ENCODE measurements around the gene QRSL1. TPM values are rescaled to one million over a fixed set of nuclear protein-coding genes. Genes with fewer than 3 reads are reported as not detected.
A peak's percentile ranks its signal among the peaks of the same experiment; 100 is the strongest.

QRSL1 gene
- total and polyA plus RNA-seq, 2 experiments from 2014 or later: 18.4 to 19.3 TPM

GRCh38 chr6:106662458-106662857 is 33.1 kb downstream of the QRSL1 start (continued):
- TF ChIP-seq, protein P1, sequence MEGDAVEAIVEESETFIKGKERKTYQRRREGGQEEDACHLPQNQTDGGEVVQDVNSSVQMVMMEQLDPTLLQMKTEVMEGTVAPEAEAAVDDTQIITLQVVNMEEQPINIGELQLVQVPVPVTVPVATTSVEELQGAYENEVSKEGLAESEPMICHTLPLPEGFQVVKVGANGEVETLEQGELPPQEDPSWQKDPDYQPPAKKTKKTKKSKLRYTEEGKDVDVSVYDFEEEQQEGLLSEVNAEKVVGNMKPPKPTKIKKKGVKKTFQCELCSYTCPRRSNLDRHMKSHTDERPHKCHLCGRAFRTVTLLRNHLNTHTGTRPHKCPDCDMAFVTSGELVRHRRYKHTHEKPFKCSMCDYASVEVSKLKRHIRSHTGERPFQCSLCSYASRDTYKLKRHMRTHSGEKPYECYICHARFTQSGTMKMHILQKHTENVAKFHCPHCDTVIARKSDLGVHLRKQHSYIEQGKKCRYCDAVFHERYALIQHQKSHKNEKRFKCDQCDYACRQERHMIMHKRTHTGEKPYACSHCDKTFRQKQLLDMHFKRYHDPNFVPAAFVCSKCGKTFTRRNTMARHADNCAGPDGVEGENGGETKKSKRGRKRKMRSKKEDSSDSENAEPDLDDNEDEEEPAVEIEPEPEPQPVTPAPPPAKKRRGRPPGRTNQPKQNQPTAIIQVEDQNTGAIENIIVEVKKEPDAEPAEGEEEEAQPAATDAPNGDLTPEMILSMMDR (conservative IDR thresholded peaks at IDR 0.05; ENCODE audit: low read depth in 2 of 2): no peak
- TF ChIP-seq NANOG (IDR thresholded peaks at IDR 0.05; ENCODE audit: borderline replicate concordance): no peak

GRCh38 chr6:106666282-106667021 is 37.1 kb downstream of the QRSL1 start:
- H3K27ac ChIP-seq (ENCODE audit: low read depth): peak overlapping the region; percentile 70; the same call in 1 of the 2 replicates
- peaks cover 28% of the 10 kb centered on the region for H3K4me1 Mint-ChIP-seq
- no peaks in the 10 kb centered on the region for H3K79me2 ChIP-seq (replicated peaks; ENCODE audit: insufficient read depth)
- ATAC-seq: peak; percentile 91
- H3K27me3 ChIP-seq (ENCODE audit: insufficient read depth): no peaks in the 10 kb centered on the region
- H3K4me2 ChIP-seq: peak overlapping the region; percentile 40; the same call in 1 of the 2 replicates
- H3K4me3 Mint-ChIP-seq: peak overlapping the region; percentile 2; the same call in 1 of the 3 replicates
- peak overlapping the region; percentile 69 for H3K27ac Mint-ChIP-seq
- H2AFZ ChIP-seq: no peak overlapping the region
- H3K9me3 Mint-ChIP-seq: no peaks in the 10 kb centered on the region
- peaks cover 34% of the 10 kb centered on the region for H3K36me3 Mint-ChIP-seq (ENCODE audit: low read depth)
- TF ChIP-seq, protein P2, sequence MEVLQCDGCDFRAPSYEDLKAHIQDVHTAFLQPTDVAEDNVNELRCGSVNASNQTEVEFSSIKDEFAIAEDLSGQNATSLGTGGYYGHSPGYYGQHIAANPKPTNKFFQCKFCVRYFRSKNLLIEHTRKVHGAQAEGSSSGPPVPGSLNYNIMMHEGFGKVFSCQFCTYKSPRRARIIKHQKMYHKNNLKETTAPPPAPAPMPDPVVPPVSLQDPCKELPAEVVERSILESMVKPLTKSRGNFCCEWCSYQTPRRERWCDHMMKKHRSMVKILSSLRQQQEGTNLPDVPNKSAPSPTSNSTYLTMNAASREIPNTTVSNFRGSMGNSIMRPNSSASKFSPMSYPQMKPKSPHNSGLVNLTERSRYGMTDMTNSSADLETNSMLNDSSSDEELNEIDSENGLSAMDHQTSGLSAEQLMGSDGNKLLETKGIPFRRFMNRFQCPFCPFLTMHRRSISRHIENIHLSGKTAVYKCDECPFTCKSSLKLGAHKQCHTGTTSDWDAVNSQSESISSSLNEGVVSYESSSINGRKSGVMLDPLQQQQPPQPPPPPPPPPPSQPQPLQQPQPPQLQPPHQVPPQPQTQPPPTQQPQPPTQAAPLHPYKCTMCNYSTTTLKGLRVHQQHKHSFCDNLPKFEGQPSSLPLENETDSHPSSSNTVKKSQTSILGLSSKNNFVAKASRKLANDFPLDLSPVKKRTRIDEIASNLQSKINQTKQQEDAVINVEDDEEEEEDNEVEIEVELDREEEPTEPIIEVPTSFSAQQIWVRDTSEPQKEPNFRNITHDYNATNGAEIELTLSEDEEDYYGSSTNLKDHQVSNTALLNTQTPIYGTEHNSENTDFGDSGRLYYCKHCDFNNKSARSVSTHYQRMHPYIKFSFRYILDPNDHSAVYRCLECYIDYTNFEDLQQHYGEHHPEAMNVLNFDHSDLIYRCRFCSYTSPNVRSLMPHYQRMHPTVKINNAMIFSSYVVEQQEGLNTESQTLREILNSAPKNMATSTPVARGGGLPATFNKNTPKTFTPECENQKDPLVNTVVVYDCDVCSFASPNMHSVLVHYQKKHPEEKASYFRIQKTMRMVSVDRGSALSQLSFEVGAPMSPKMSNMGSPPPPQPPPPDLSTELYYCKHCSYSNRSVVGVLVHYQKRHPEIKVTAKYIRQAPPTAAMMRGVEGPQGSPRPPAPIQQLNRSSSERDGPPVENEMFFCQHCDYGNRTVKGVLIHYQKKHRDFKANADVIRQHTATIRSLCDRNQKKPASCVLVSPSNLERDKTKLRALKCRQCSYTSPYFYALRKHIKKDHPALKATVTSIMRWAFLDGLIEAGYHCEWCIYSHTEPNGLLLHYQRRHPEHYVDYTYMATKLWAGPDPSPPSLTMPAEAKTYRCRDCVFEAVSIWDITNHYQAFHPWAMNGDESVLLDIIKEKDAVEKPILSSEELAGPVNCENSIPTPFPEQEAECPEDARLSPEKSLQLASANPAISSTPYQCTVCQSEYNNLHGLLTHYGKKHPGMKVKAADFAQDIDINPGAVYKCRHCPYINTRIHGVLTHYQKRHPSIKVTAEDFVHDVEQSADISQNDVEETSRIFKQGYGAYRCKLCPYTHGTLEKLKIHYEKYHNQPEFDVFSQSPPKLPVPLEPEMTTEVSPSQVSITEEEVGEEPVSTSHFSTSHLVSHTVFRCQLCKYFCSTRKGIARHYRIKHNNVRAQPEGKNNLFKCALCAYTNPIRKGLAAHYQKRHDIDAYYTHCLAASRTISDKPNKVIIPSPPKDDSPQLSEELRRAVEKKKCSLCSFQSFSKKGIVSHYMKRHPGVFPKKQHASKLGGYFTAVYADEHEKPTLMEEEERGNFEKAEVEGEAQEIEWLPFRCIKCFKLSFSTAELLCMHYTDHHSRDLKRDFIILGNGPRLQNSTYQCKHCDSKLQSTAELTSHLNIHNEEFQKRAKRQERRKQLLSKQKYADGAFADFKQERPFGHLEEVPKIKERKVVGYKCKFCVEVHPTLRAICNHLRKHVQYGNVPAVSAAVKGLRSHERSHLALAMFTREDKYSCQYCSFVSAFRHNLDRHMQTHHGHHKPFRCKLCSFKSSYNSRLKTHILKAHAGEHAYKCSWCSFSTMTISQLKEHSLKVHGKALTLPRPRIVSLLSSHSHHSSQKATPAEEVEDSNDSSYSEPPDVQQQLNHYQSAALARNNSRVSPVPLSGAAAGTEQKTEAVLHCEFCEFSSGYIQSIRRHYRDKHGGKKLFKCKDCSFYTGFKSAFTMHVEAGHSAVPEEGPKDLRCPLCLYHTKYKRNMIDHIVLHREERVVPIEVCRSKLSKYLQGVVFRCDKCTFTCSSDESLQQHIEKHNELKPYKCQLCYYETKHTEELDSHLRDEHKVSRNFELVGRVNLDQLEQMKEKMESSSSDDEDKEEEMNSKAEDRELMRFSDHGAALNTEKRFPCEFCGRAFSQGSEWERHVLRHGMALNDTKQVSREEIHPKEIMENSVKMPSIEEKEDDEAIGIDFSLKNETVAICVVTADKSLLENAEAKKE (CRISPR knock-in tag; IDR thresholded peaks at IDR 0.05): 0 out of 2 replicates have a peak, but pooled peaks have one; percentile 13
- no peak for TF ChIP-seq JUNB (IDR thresholded peaks at IDR 0.05; ENCODE audit: unreplicated experiment)
- H4K20me1 ChIP-seq (replicated peaks; ENCODE audit: insufficient read depth): no peaks in the 10 kb centered on the region
- H3K36me3 ChIP-seq (ENCODE audit: insufficient read depth): no peaks in the 10 kb centered on the region; the same call in 1 of the 2 replicates
- H3K9me2 ChIP-seq (ENCODE audit: insufficient read depth): no peaks in the 10 kb centered on the region
- peak; percentile 72 for DNase-seq (ENCODE audit: low spot score)
- H3K4me1 ChIP-seq (ENCODE audit: insufficient read depth): peaks cover 23% of the 10 kb centered on the region
- H3K27me3 Mint-ChIP-seq (ENCODE audit: insufficient read depth, low read depth, poor library complexity): no peaks in the 10 kb centered on the region
- H3K4me3 ChIP-seq: no peak overlapping the region
- H3F3A ChIP-seq (replicated peaks; ENCODE audit: low read depth): no peaks in the 10 kb centered on the region; the same call in 1 of the 2 replicates
